Esophagus squamous epithelium (tissue), 5 donors: ENCODE results near the gene MBNL2. TPM values are rescaled to one million over a fixed set of nuclear protein-coding genes. Genes with fewer than 3 reads are reported as not detected.
A peak's percentile ranks its signal among the peaks of the same experiment; 100 is the strongest.

Experiments
- DNase-seq: peaks from one replicate; lab custom pipeline; 2025; lab: John Stamatoyannopoulos, UW
- H3K27ac ChIP-seq, 4 donors: fragments of 200-600 bp; sonication (generic); one replicate each; pipeline ENCODE4 v1.5.1; 2016 to 2019; ENCODE audit warnings: mild to moderate bottlenecking in 1 of 4
- H3K27me3 ChIP-seq, 4 donors: fragments of 200-600 bp; sonication (generic); 1 replicate in 3 of 4; 2 replicates in 1 of 4; pipeline versions ENCODE4 v1.5.1 to v1.6.0; 2017 to 2021; ENCODE audit warnings: antibody characterized with exemption in 1 of 4
- H3K36me3 ChIP-seq, 3 donors: fragments of 200-600 bp; sonication (generic); one replicate each; pipeline ENCODE4 v1.5.1; 2016 to 2019
- H3K4me1 ChIP-seq, 3 donors: fragments of 200-600 bp; sonication (generic); one replicate each; pipeline ENCODE4 v1.5.1; 2017 to 2019
- H3K4me3 ChIP-seq, 4 donors: fragments of 200-600 bp; sonication (generic); 1 replicate in 3 of 4; 2 replicates in 1 of 4; pipeline ENCODE4 v1.5.1; 2016 to 2019; ENCODE audit warnings: mild to moderate bottlenecking in 2 of 4, moderate library complexity in 1 of 4
- H3K9me3 ChIP-seq, 3 donors: fragments of 200-600 bp; sonication (generic); one replicate each; pipeline ENCODE4 v1.5.1; 2016 to 2019
- CTCF ChIP-seq, 6 experiments: fragments of 450-650 bp in 4 of 6; fragments of 200-600 bp in 2 of 6; sonication (generic) in 2 of 6; IDR thresholded peaks; one replicate each; pipeline ENCODE4 v1.5.1; 2016 to 2019; ENCODE audit warnings: antibody characterized with exemption in 6 of 6, mild to moderate bottlenecking in 4 of 6, moderate library complexity in 4 of 6
- POLR2A ChIP-seq, 4 donors: fragments of 450-650 bp; IDR thresholded peaks; one replicate each; pipeline ENCODE4 v1.6.1; 2017; ENCODE audit warnings: antibody characterized with exemption in 4 of 4, mild to moderate bottlenecking in 4 of 4, moderate library complexity in 3 of 4
- WGBS, 2 donors: methylation state at CpG; one replicate each; pipeline ENCODE4 v1.1.5; 2018; 5-methylcytosine and 5-hydroxymethylcytosine counted together
- intact Hi-C: fragments of 100-400 bp; cut with DNase I; formaldehyde crosslinking; loops from one replicate; pipeline ENCODE4 v1.15.0; 2022
- total RNA-seq, 4 donors: library from RNA; depleted of rRNA; stranded (reverse); fragments of >200 nt; gene quantifications; one replicate each; pipeline ENCODE4 v1.1.0, GENCODE V29; 2016
- donor health status: DM: yes; HTN: yes; CAD: no.

Gene MBNL2
- total RNA-seq, 4 donors from 2014 or later = 18.3 to 58.7 (median 29.7) TPM

DNA sequence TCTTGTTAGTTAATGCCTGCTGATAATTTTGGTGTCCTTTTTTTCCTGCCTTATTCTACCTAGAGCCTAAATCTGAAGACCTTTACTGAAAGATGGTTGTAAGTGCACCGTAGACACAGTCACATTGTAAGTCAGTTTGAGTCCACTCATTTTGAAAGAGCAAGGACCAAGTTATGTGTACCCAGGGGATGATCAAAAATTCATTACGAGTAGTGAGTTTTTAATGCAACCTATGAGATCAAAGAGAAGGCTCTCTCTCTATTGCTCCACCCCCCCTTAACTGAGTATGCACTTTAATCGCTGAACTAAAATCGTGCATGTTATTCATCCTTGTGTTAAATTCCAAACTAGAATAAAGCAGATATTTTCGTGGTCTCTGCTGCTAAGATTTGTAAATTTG lies 213.7 kb downstream of the MBNL2 start:
- no peaks in the 10 kb centered on the region for H3K36me3 ChIP-seq
- intact Hi-C loops = no loop called here
- peak overlapping the region in 3 of 4 donors; percentile 82 to 94 (median 86) for H3K4me3 ChIP-seq
- no peaks in the 10 kb centered on the region for H3K27me3 ChIP-seq
- no peak for TF ChIP-seq CTCF (IDR thresholded peaks at IDR 0.05)
- no peak for TF ChIP-seq POLR2A (IDR thresholded peaks at IDR 0.05)
- H3K27ac ChIP-seq = no peak overlapping the region
- peaks cover 6 to 48% (median 8%) of the 10 kb centered on the region in 3 donors for H3K4me1 ChIP-seq
- WGBS, 2 donors = 26 to 29% methylated on average over 5 of the region's 5 CpGs
- no peaks in the 10 kb centered on the region for H3K9me3 ChIP-seq
- no peak for DNase-seq

DNA sequence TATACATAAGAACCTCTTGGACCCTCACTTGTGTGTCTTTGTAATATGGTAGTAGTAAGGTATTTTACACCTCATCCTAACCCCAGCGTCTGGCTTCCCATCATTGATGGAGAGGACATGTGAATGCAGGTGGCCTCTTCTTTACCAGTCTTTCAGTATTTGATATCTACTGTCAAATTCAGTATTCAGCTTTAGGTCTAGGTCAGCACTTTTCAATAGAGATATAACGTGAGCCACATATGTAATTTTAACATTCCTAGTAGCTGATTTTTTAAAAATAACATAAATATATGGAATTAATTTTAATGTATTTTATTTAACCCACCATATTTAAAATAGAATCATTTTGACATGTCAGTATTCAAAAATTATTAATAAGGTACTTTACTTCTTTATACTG lies 214.7 kb downstream of the MBNL2 start:
- Histone ChIP-seq H3K4me1 (peaks cover 6 to 54% (median 8%) of the 10 kb centered on the region in 3 donors), H3K9me3 (no peaks in the 10 kb centered on the region), H3K36me3 (no peaks in the 10 kb centered on the region), H3K27ac (no peak overlapping the region), H3K27me3 (no peaks in the 10 kb centered on the region), H3K4me3 (peak overlapping the region in 3 of 4 donors; percentile 82 to 94 (median 86))
- 90% methylated on average over 2 of the region's 2 CpGs for WGBS, 2 donors
- no peak for TF ChIP-seq CTCF (IDR thresholded peaks at IDR 0.05)
- TF ChIP-seq POLR2A (IDR thresholded peaks at IDR 0.05) = no peak
- no peak for DNase-seq
- intact Hi-C loops = no loop called here

GRCh38 chr13:97437729-97438128 lies 215.6 kb downstream of the MBNL2 start:
- H3K4me1 ChIP-seq = peaks cover 6 to 48% (median 8%) of the 10 kb centered on the region in 3 donors
- TF ChIP-seq CTCF (IDR thresholded peaks at IDR 0.05) = no peak
- no peak for TF ChIP-seq POLR2A (IDR thresholded peaks at IDR 0.05)
- intact Hi-C loops = no loop called here

GRCh38 chr13:97438856-97439595 lies 216.9 kb downstream of the MBNL2 start:
- Histone ChIP-seq H3K36me3 (peaks cover 0 to 9% (median 0%) of the 10 kb centered on the region in 3 donors), H3K4me1 (peaks cover 6 to 48% (median 8%) of the 10 kb centered on the region in 3 donors), H3K27ac (no peak overlapping the region), H3K9me3 (no peaks in the 10 kb centered on the region), H3K27me3 (no peaks in the 10 kb centered on the region), H3K4me3 (no peak overlapping the region)
- WGBS, 2 donors = 66 to 76% methylated on average over 3 of the region's 3 CpGs
- intact Hi-C loops = no loop called here
- no peak for DNase-seq
- no peak for TF ChIP-seq POLR2A (IDR thresholded peaks at IDR 0.05)
- no peak for TF ChIP-seq CTCF (IDR thresholded peaks at IDR 0.05)

More at GRCh38 chr13:97437729-97438128, 215.6 kb downstream of the MBNL2 start:
- no peaks in the 10 kb centered on the region for H3K27me3 ChIP-seq
- no peak overlapping the region for H3K27ac ChIP-seq
- 68 to 75% methylated on average over 2 of the region's 2 CpGs for WGBS, 2 donors
- no peak for DNase-seq
- H3K4me3 ChIP-seq = no peak overlapping the region
- H3K36me3 ChIP-seq = no peaks in the 10 kb centered on the region
- H3K9me3 ChIP-seq = no peaks in the 10 kb centered on the region

- DNase-seq = no peak
- WGBS, 2 donors = 62 to 69% methylated on average over 2 of the region's 2 CpGs
Observed at GRCh38 chr13:97440598-97441170, 218.6 kb downstream of the MBNL2 start.

More at GRCh38 chr13:97440598-97441170, 218.6 kb downstream of the MBNL2 start:
- H3K27ac ChIP-seq = no peak overlapping the region
- no peak overlapping the region for H3K4me3 ChIP-seq
- intact Hi-C loops = no loop called here
- no peaks in the 10 kb centered on the region for H3K27me3 ChIP-seq
- peaks cover 0 to 10% (median 0%) of the 10 kb centered on the region in 3 donors for H3K36me3 ChIP-seq
- H3K9me3 ChIP-seq = no peaks in the 10 kb centered on the region
- peaks cover 6 to 39% (median 8%) of the 10 kb centered on the region in 3 donors for H3K4me1 ChIP-seq
- TF ChIP-seq CTCF (IDR thresholded peaks at IDR 0.05) (no peak), POLR2A (IDR thresholded peaks at IDR 0.05) (no peak)
